Hepatocyte (in vitro differentiated cells): ENCODE data around the gene TTC9B. TPM values are rescaled to one million over a fixed set of nuclear protein-coding genes. Genes with fewer than 3 reads are reported as not detected.

Experiments
- DNase-seq: peaks from one replicate; pipeline ENCODE4 v3.0.0-alpha.2; 2016; ENCODE audit warnings: low spot score
- H2AFZ ChIP-seq: fragments of 200-600 bp; sonication (generic); 2 replicates; pipeline ENCODE4 v1.6.0; 2016; ENCODE audit warnings: antibody characterized with exemption, mild to moderate bottlenecking
- H3K27ac ChIP-seq: fragments of 200-600 bp; sonication (generic); 2 replicates; pipeline ENCODE4 v1.5.1; 2016; ENCODE audit warnings: mild to moderate bottlenecking
- H3K27me3 ChIP-seq: fragments of 200-600 bp; sonication (generic); 2 replicates; pipeline ENCODE4 v1.6.1; 2016
- H3K36me3 ChIP-seq: fragments of 200-600 bp; sonication (generic); replicated peaks from 2 replicates; pipeline ENCODE4 v1.5.1; 2016; ENCODE audit warnings: low read depth; ENCODE audit not compliant: insufficient read depth
- H3K4me1 ChIP-seq: fragments of 200-600 bp; sonication (generic); 2 replicates; pipeline ENCODE4 v1.5.1; 2016; ENCODE audit warnings: mild to moderate bottlenecking, moderate library complexity; ENCODE audit not compliant: insufficient read depth
- H3K4me2 ChIP-seq: fragments of 200-600 bp; sonication (generic); 2 replicates; pipeline ENCODE4 v1.6.0; 2016
- H3K4me3 ChIP-seq: fragments of 200-600 bp; sonication (generic); 2 replicates; pipeline ENCODE4 v1.5.1; 2016; ENCODE audit warnings: mild to moderate bottlenecking
- H3K79me2 ChIP-seq: fragments of 200-600 bp; sonication (generic); 2 replicates; pipeline ENCODE4 v1.6.0; 2017; ENCODE audit warnings: mild to moderate bottlenecking
- H3K9me2 ChIP-seq: fragments of 200-600 bp; sonication (generic); replicated peaks from 2 replicates; pipeline ENCODE4 v1.6.0; 2017; ENCODE audit warnings: mild to moderate bottlenecking; ENCODE audit not compliant: insufficient read depth
- H3K9me3 ChIP-seq: fragments of 200-600 bp; sonication (generic); 2 replicates; pipeline ENCODE4 v1.5.1; 2016; ENCODE audit warnings: low read depth, mild to moderate bottlenecking
- H4K20me1 ChIP-seq: fragments of 200-600 bp; sonication (generic); 2 replicates; pipeline ENCODE4 v1.6.0; 2016; ENCODE audit warnings: mild to moderate bottlenecking; ENCODE audit not compliant: insufficient read depth, poor library complexity, severe bottlenecking
- CTCF ChIP-seq: fragments of 200-600 bp; sonication (generic); IDR thresholded peaks from 2 replicates; pipeline ENCODE4 v1.5.1; 2016; ENCODE audit warnings: antibody characterized with exemption, mild to moderate bottlenecking; ENCODE audit not compliant: poor library complexity
- EZH2 ChIP-seq: fragments of 200-600 bp; sonication (generic); IDR thresholded peaks from 2 replicates; pipeline ENCODE4 v1.6.1; 2016; ENCODE audit warnings: antibody characterized with exemption, mild to moderate bottlenecking, borderline replicate concordance
- EZH2phosphoT487 ChIP-seq: fragments of 200-600 bp; sonication (generic); IDR thresholded peaks from one replicate; pipeline ENCODE4 v1.6.1; 2018; ENCODE audit warnings: antibody characterized with exemption, mild to moderate bottlenecking, low read depth, moderate library complexity; ENCODE audit not compliant: unreplicated experiment, severe bottlenecking
- WGBS: methylation state at CpG from one replicate; pipeline ENCODE4 v1.1.6; 2016; ENCODE audit warnings: low lambda C conversion rate; ENCODE audit errors: missing lambda C conversion rate; 5-methylcytosine and 5-hydroxymethylcytosine counted together
- polyA plus RNA-seq: library from polyadenylated mRNA; unstranded; fragments of >200 nt; fragmentation: Nextera tagmentation; extraction: Ambion mirVana; gene quantifications from 2 replicates; pipeline ENCODE4 v1.2.1, GENCODE V29; 2016
- total RNA-seq: library from RNA; depleted of rRNA; stranded (reverse); fragments of >200 nt; gene quantifications from 2 replicates; pipeline ENCODE4 v1.2.3, GENCODE V29; 2014

TTC9B gene
- total and polyA plus RNA-seq, 2 experiments from 2014 or later: 0.21 TPM; not detected in 1

- H3K27me3 ChIP-seq: no peaks in the 10 kb centered on the region
- H3K9me2 ChIP-seq: no peaks in the 10 kb centered on the region
- no peak overlapping the region for H3K4me2 ChIP-seq
- H3K27ac ChIP-seq: no peak overlapping the region
- no peak for TF ChIP-seq EZH2phosphoT487
- TF ChIP-seq CTCF: no peak
- no peak for TF ChIP-seq EZH2
- H4K20me1 ChIP-seq: no peaks in the 10 kb centered on the region
- WGBS: 97% methylated on average over 6 of the region's 6 CpGs
- no peaks in the 10 kb centered on the region for H3K4me1 ChIP-seq
- H3K79me2 ChIP-seq: peaks cover 5% of the 10 kb centered on the region
- no peak overlapping the region for H2AFZ ChIP-seq
- no peaks in the 10 kb centered on the region for H3K9me3 ChIP-seq
- no peak for DNase-seq
- no peaks in the 10 kb centered on the region for H3K36me3 ChIP-seq
- no peak overlapping the region for H3K4me3 ChIP-seq
Measured at GRCh38 chr19:40240332-40240731, 22.1 kb upstream of the TTC9B start.

DNA sequence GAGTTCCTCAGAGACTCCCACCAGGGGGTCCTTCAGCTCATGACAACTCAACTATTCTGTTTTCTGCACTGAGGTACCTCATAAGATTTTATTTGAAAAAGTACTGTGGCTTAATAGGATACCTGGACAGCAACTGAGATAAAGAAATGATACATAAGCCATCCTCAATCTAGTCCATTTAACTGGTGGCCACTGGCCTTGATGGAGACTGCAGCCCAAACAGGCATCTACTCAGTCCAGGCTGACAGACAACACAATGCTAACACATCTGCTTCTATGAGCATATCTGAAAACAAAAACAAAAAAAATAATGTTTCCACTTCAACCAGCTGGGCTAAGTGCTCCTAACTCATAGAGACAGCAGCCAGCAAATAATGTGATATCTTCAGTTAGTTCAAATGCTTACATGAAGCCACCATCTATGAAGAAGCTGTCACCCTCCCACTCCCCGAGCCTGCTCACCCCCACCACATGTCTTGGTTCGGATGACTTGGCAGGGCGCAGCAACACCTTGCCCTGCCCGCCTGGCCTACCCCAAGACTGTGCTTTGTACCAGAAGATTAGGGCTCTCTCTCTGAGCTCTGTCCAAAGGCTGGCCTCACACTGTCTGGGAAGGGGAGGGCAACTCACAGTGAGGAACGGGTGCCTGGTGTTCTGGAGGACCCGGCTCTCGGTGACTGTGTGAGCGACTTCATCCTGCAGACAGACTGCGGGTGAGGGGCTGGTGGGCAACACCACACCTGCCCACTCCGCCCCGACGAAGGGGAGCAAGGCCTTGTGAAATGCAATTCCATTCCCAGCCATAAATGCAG, 21.4 kb upstream of the TTC9B start:
- Histone ChIP-seq H2AFZ (no peak overlapping the region), H3K4me3 (no peak overlapping the region), H3K79me2 (peaks cover 5% of the 10 kb centered on the region), H3K9me2 (no peaks in the 10 kb centered on the region), H3K4me1 (no peaks in the 10 kb centered on the region), H3K27ac (no peak overlapping the region), H3K4me2 (no peak overlapping the region), H4K20me1 (no peaks in the 10 kb centered on the region), H3K9me3 (no peaks in the 10 kb centered on the region), H3K27me3 (no peaks in the 10 kb centered on the region), H3K36me3 (no peaks in the 10 kb centered on the region)
- TF ChIP-seq EZH2phosphoT487 (no peak), EZH2 (no peak), CTCF (no peak)
- no peak for DNase-seq
- 93% methylated on average over 12 of the region's 12 CpGs for WGBS

DNA sequence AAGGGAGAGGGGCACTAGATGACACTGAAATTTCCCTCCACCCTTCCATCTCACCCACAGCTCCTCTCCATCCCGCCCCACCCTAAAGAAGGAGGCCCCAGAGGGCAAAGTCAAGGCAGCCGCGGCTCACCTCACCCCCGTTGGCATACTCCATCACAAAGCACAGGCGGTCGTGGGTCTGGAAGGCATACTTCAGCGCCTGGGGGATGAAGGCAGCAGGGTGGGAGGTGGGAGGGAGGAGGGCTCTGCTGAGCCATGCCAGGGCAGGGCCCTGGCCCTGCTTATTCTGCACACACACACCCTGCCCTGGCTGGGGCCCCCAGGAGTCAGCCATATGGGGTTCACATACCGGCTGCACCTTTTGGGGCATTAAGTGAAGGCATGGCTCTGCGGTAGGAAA, 20.6 kb upstream of the TTC9B start:
- TF ChIP-seq EZH2phosphoT487: no peak
- no peak for TF ChIP-seq CTCF
- TF ChIP-seq EZH2: no peak
- 94% methylated on average over 9 of the region's 9 CpGs for WGBS
- H4K20me1 ChIP-seq: no peaks in the 10 kb centered on the region
- no peak overlapping the region for H3K4me2 ChIP-seq
- H3K9me2 ChIP-seq: no peaks in the 10 kb centered on the region
- H3K9me3 ChIP-seq: no peaks in the 10 kb centered on the region
- H3K4me1 ChIP-seq: no peaks in the 10 kb centered on the region
- no peak for DNase-seq
- peaks cover 5% of the 10 kb centered on the region for H3K79me2 ChIP-seq
- no peak overlapping the region for H2AFZ ChIP-seq
- no peaks in the 10 kb centered on the region for H3K36me3 ChIP-seq
- H3K27me3 ChIP-seq: no peaks in the 10 kb centered on the region
- H3K4me3 ChIP-seq: no peak overlapping the region
- no peak overlapping the region for H3K27ac ChIP-seq
